Measurements from ENCODE around the gene SPPL2B.
A peak's percentile ranks its signal among the peaks of the same experiment; 100 is the strongest.
"Not testable (repeated sequence)": the region's sequence is repeated elsewhere in the genome, so short reads cannot be mapped to it uniquely, and the experiment has no call there.

SPPL2B gene, protein sequence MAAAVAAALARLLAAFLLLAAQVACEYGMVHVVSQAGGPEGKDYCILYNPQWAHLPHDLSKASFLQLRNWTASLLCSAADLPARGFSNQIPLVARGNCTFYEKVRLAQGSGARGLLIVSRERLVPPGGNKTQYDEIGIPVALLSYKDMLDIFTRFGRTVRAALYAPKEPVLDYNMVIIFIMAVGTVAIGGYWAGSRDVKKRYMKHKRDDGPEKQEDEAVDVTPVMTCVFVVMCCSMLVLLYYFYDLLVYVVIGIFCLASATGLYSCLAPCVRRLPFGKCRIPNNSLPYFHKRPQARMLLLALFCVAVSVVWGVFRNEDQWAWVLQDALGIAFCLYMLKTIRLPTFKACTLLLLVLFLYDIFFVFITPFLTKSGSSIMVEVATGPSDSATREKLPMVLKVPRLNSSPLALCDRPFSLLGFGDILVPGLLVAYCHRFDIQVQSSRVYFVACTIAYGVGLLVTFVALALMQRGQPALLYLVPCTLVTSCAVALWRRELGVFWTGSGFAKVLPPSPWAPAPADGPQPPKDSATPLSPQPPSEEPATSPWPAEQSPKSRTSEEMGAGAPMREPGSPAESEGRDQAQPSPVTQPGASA

DNA sequence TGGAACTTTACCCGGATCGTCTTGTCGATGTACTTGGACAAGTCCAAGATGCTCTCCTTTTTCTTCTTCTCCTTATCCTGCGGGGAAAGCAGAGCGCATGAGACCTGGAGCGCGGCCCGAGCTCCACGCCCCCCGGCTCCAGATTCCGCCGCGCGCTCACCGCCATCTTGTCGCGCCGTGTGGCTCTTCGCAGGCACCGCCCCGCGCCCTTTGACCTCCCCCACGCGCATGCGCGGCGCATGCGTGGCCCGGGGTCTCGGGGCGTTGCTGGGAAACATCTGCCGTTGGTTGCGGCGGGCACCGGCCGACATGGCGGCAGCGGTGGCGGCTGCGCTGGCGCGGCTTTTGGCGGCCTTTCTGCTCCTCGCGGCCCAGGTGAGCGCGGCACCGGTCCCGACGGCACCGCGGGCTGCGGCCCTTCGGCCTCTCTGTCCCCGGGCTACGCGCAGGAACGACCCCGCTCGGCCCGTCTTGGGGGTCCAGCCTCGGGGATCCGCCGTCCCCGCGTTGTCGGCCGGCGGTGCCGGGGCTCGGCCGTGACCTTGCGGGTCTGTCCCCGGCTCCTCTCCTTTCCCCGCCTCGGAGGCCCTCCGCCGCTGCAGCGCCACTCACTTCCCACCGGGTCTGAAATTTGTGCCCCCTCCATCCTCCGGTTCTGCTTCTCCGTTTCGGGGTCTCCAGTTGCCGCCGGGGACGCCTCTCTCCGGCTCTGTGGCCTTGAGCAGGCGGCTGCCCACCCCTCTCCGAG lies at the start of gene SPPL2B, which contains the start of gene LSM7:
TSS of gene SPPL2B (plus strand) at position 284 of the 748 bp plus-strand sequence. CDS start at position 310, 26 bp downstream.
TSS of gene LSM7 (minus strand) at position 186 of the 748 bp plus-strand sequence. CDS start at position 166, 20 bp downstream.
- peak; percentile 97 for DNase-seq

DNA sequence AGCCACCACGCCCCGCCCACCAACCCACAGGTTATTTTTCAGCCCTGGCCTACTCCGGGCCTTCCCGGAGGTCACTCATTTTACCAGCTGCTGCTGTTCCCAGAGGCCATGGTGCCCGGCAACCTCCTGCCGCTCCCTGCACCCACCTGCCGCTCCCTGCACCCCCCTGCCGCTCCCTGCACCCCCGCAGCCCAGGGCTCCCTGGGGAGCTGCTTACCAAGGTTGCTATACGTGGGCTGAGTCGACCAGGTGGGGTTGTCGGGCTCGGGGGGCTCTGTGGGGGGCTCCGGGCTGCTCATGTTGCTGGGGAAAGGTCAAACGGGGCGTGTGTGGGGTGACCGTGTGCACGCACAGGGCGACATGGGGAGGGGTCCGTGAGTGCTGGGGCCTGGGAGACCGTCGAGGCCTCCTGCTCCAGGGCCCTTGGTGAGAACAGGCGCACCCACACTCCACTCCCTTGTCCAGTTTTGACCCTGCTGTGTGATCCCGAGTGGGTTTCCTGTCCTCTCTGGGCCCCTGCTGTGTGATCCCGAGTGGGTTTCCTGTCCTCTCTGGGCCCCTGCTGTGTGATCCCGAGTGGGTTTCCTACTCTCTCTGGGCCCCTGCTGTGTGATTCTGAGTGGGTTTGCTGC lies 47.7 kb upstream of the SPPL2B start:
- DNase-seq = no peak

- DNase-seq = not testable (repeated sequence)
These were observed 47.0 kb upstream of the SPPL2B start for GRCh38 chr19:2281265-2282061.

- no peak for DNase-seq
These were observed 46.2 kb upstream of the SPPL2B start, which contains the start of gene PEAK3 for GRCh38 chr19:2282062-2282861. TSS of gene PEAK3 (minus strand) at chr19:2282175. CDS start at chr19:2280931, 1,244 bp downstream.

GRCh38 chr19:2282862-2283237 lies 45.6 kb upstream of the SPPL2B start:
- DNase-seq = no peak

DNA sequence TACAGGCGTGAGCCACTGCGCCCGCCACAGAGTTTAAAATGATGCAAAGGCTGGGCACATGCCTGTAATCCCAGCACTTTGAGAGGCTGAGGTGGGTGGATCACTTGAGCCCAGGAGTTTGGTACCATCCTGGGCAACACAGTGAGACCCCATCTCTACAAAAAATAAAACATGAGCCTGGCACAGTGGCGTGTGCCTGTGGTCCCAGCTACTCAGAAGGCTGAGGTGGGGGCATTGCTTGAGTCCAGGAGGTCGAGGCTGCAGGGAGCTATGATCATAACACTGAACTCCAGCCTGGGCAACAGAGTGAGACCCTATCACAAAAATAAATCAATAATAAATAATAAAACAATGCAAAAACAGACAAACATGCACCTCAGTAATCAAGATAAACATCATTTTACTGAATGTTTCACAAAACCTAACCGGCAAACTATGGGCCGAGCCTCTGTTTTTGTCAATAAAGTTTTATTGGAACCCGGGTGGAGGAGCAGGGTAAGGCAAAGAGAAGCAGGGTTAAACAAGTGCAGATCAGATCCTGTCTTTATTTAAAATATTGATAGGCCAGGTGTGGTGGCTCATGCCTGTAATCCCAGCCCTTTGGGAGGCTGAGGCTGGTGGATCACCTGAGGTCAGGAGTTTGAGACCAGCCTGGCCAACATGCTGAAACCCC lies 44.5 kb upstream of the SPPL2B start:
- DNase-seq = no peak

- no peak for DNase-seq
These were observed 41.9 kb upstream of the SPPL2B start for GRCh38 chr19:2286402-2287140.

GRCh38 chr19:2287585-2288337 lies 40.7 kb upstream of the SPPL2B start:
- no peak for DNase-seq

DNA sequence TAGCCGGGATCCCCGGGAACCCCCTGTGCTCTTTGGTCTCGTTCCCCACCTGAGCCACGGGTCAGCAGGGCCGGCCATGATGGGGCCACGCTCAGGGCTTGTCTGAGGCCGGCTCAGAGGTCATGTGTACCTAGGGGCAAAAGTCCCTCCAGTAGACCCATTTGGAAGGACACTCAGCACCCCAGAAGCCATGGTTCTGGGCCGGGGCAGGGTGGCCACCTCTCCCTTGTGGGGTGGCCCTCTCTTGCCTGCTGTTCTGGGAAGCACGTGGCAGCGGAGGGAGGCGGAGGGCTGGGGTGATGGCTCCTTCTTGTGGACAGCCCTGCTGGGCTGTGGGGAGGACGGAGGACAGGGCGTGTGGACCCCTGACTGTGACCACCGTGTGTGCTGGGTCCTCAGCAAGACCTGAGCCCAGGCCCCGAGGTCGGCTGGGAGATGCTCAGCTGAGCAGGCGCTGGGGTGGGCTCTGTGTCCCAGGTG lies 40.1 kb upstream of the SPPL2B start:
- no peak for DNase-seq

- no peak for DNase-seq
These were observed 39.4 kb upstream of the SPPL2B start for GRCh38 chr19:2288818-2289713.

- no peak for DNase-seq
These were observed 38.6 kb upstream of the SPPL2B start for GRCh38 chr19:2289714-2290435.

GRCh38 chr19:2290441-2291184 lies 37.9 kb upstream of the SPPL2B start:
- no peak for DNase-seq

- DNase-seq = no peak
These were observed 37.2 kb upstream of the SPPL2B start for GRCh38 chr19:2291185-2291751.

DNA sequence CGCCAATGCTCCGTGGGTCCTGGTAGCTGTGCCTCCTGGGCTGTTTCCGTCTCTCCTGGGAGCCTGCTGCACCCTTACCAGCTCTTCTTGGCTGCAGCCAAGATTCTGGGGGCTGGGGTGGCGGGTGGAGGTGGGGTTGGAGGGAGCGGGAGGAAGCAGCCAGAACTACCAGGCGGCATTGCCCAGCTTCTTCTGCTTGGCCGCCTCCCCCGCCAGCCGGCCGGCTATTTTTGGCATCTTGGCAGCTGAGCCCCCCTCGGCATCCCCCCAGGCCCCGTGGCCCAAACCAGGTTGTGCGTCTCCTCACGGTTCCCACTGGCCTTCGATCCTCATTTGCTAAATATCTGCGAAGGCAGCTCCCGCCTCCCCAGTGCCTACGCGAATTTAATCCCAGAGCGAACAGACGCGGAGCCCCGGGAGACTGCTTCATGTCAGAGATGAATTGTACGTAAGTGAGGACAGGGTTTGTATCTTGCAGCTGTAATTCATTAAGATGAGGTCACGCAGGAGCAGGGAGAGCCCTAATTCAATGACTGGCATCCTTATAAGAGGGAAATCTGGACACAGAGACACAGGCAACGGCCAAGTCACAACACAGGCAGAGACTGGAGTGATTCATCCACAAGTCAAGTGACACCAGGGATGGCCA lies 33.7 kb upstream of the SPPL2B start:
- DNase-seq = no peak

DNA sequence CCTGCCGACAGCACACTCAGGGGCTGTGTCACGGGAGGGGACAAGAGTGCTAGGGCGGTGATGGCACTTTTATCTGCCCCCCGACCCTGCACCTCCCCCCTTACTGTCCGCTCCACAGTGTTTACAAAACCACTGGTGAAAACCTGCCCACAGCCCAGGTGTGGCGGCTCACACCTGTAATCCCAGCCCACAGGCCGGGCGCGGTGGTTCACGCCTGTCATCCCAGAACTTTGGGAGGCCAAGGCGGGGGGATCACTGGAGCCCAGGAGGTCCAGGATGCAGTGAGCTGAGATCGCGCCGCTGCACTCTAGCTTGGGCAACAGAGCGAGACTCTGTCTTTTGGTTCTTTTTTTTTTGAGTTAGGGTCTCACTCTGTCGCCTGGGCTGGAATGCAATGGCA lies 32.3 kb upstream of the SPPL2B start:
- no peak for DNase-seq

GRCh38 chr19:2300533-2300932 lies 28.0 kb upstream of the SPPL2B start:
- DNase-seq = no peak

Measured in 8988T (cell line).